HEK293 (cell line): ENCODE measurements around the gene IRX6.
A peak's percentile ranks its signal among the peaks of the same experiment; 100 is the strongest.

Source experiments
- GLI2 ChIP-seq: fragments of 450-650 bp; formaldehyde crosslinking; IDR thresholded peaks from 2 replicates; pipeline ENCODE4; 2017; ENCODE audit warnings: missing biosample characterization, missing genetic modification characterization, low read depth, borderline replicate concordance
- HOXD13 ChIP-seq: sonication (generic); formaldehyde crosslinking; IDR thresholded peaks from 2 replicates; pipeline ENCODE4 v1.8.0; 2022; ENCODE audit warnings: missing genetic modification reagents, borderline replicate concordance
- KLF10 ChIP-seq: fragments of 450-650 bp; IDR thresholded peaks from 2 replicates; pipeline ENCODE4 v1.5.1; 2018; ENCODE audit warnings: missing biosample characterization, mild to moderate bottlenecking, missing genetic modification characterization
- KLF8 ChIP-seq: fragments of 450-650 bp; formaldehyde crosslinking; IDR thresholded peaks from 2 replicates; pipeline ENCODE4 v1.5.1; 2016; ENCODE audit warnings: missing biosample characterization, missing genetic modification characterization
- KLF9 ChIP-seq: fragments of 450-650 bp; formaldehyde crosslinking; IDR thresholded peaks from 2 replicates; pipeline ENCODE4 v1.5.1; 2016; ENCODE audit warnings: missing biosample characterization, missing genetic modification characterization, low read depth
- RBAK ChIP-seq: fragments of 450-650 bp; formaldehyde crosslinking; IDR thresholded peaks from 2 replicates; pipeline ENCODE4 v1.5.1; 2016; ENCODE audit warnings: missing biosample characterization, missing genetic modification characterization
- SCRT2 ChIP-seq: fragments of 450-650 bp; formaldehyde crosslinking; IDR thresholded peaks from 2 replicates; pipeline ENCODE4 v1.5.1; 2016; ENCODE audit warnings: missing biosample characterization, missing genetic modification characterization
- SETDB1 ChIP-seq: IDR thresholded peaks from one replicate; pipeline ENCODE4 v1.6.1; 2017; ENCODE audit warnings: mild to moderate bottlenecking, low read length, moderate library complexity, mixed read lengths; ENCODE audit not compliant: insufficient read length
- SP7 ChIP-seq: fragments of 450-650 bp; formaldehyde crosslinking; IDR thresholded peaks from 2 replicates; pipeline ENCODE4 v1.5.1; 2016; ENCODE audit warnings: missing biosample characterization, missing genetic modification characterization
- TRIM28 ChIP-seq: IDR thresholded peaks from 2 replicates; pipeline ENCODE4 v1.6.1; 2011; ENCODE audit warnings: low read length, control low read depth, borderline replicate concordance
- WT1 ChIP-seq: fragments of 450-650 bp; formaldehyde crosslinking; IDR thresholded peaks from 2 replicates; pipeline ENCODE4 v1.5.1; 2016; ENCODE audit warnings: missing biosample characterization, missing genetic modification characterization
- ZBTB1 ChIP-seq: fragments of 450-650 bp; formaldehyde crosslinking; IDR thresholded peaks from 2 replicates; pipeline ENCODE4 v1.5.1; 2016; ENCODE audit warnings: missing biosample characterization, missing genetic modification characterization
- ZBTB17 ChIP-seq: fragments of 450-650 bp; formaldehyde crosslinking; IDR thresholded peaks from 2 replicates; pipeline ENCODE4 v1.5.1; 2016; ENCODE audit warnings: missing biosample characterization, missing genetic modification characterization
- ZFP69B ChIP-seq: fragments of 450-650 bp; formaldehyde crosslinking; IDR thresholded peaks from 2 replicates; pipeline ENCODE4 v1.5.1; 2016; ENCODE audit warnings: missing biosample characterization, missing genetic modification characterization
- ZNF112 ChIP-seq: fragments of 450-650 bp; formaldehyde crosslinking; IDR thresholded peaks from 2 replicates; pipeline ENCODE4 v1.5.0; 2017; ENCODE audit warnings: missing biosample characterization, missing genetic modification characterization
- ZNF114 ChIP-seq: fragments of 450-650 bp; formaldehyde crosslinking; IDR thresholded peaks from 2 replicates; pipeline ENCODE4 v1.5.0; 2017; ENCODE audit warnings: missing biosample characterization, missing genetic modification characterization
- ZNF121 ChIP-seq: fragments of 450-650 bp; formaldehyde crosslinking; IDR thresholded peaks from 2 replicates; pipeline ENCODE4 v1.5.1; 2016; ENCODE audit warnings: missing biosample characterization, missing genetic modification characterization
- ZNF133 ChIP-seq: fragments of 450-650 bp; formaldehyde crosslinking; IDR thresholded peaks from 2 replicates; pipeline ENCODE4 v1.5.1; 2016; ENCODE audit warnings: missing biosample characterization, missing genetic modification characterization
- ZNF140 ChIP-seq: fragments of 450-650 bp; formaldehyde crosslinking; IDR thresholded peaks from 2 replicates; pipeline ENCODE4 v1.5.1; 2016; ENCODE audit warnings: missing biosample characterization, missing genetic modification characterization
- ZNF184 ChIP-seq: fragments of 450-650 bp; IDR thresholded peaks from 2 replicates; pipeline ENCODE4 v1.5.1; 2018; ENCODE audit warnings: missing biosample characterization, mild to moderate bottlenecking, missing genetic modification characterization
- ZNF202 ChIP-seq: fragments of 450-650 bp; formaldehyde crosslinking; IDR thresholded peaks from 2 replicates; pipeline ENCODE4 v1.5.1; 2016; ENCODE audit warnings: missing biosample characterization, missing genetic modification characterization, borderline replicate concordance
- ZNF223 ChIP-seq: fragments of 450-650 bp; formaldehyde crosslinking; IDR thresholded peaks from 2 replicates; pipeline ENCODE4 v1.5.1; 2016; ENCODE audit warnings: missing biosample characterization, missing genetic modification characterization
- ZNF239 ChIP-seq: fragments of 450-650 bp; formaldehyde crosslinking; IDR thresholded peaks from 2 replicates; pipeline ENCODE4 v1.5.1; 2016; ENCODE audit warnings: missing biosample characterization, missing genetic modification characterization
- ZNF24 ChIP-seq: fragments of 450-650 bp; formaldehyde crosslinking; IDR thresholded peaks from 2 replicates; pipeline ENCODE4 v1.5.1; 2016; ENCODE audit warnings: missing biosample characterization, missing genetic modification characterization
- ZNF274 ChIP-seq, 2 experiments: fragments of 200-500 bp in 1 of 2; fragments of 450-650 bp in 1 of 2; sonication (Bioruptor generic) in 1 of 2; formaldehyde crosslinking in 1 of 2; IDR thresholded peaks; 2 replicates each; pipeline versions ENCODE4 v1.5.1 to v1.6.1; 2014 to 2016; ENCODE audit warnings: borderline replicate concordance in 1 of 2, inconsistent platforms in 1 of 2, low read length in 1 of 2, missing biosample characterization in 1 of 2, missing genetic modification characterization in 1 of 2
- ZNF292 ChIP-seq: fragments of 450-650 bp; formaldehyde crosslinking; IDR thresholded peaks from 2 replicates; pipeline ENCODE4 v1.5.1; 2016; ENCODE audit warnings: low read depth, missing biosample characterization, missing genetic modification characterization, borderline replicate concordance
- ZNF341 ChIP-seq: fragments of 450-650 bp; formaldehyde crosslinking; IDR thresholded peaks from 2 replicates; pipeline ENCODE4; 2016; ENCODE audit warnings: low read depth, missing biosample characterization, missing genetic modification characterization
- ZNF394 ChIP-seq: fragments of 450-650 bp; formaldehyde crosslinking; IDR thresholded peaks from 2 replicates; pipeline ENCODE4 v1.5.1; 2016; ENCODE audit warnings: missing biosample characterization, missing genetic modification characterization, mild to moderate bottlenecking, moderate library complexity, borderline replicate concordance
- ZNF404 ChIP-seq: fragments of 450-650 bp; formaldehyde crosslinking; IDR thresholded peaks from 2 replicates; pipeline ENCODE4 v1.5.1; 2017; ENCODE audit warnings: missing biosample characterization, missing genetic modification characterization
- ZNF513 ChIP-seq: fragments of 450-650 bp; IDR thresholded peaks from 2 replicates; pipeline ENCODE4 v1.5.1; 2018; ENCODE audit warnings: missing biosample characterization, missing genetic modification characterization
- ZNF521 ChIP-seq: fragments of 450-650 bp; formaldehyde crosslinking; IDR thresholded peaks from 2 replicates; pipeline ENCODE4 v1.5.1; 2017; ENCODE audit warnings: missing biosample characterization, mild to moderate bottlenecking, missing genetic modification characterization
- ZNF555 ChIP-seq: fragments of 450-650 bp; formaldehyde crosslinking; conservative IDR thresholded peaks from 2 replicates; pipeline ENCODE4 v1.5.1; 2017; ENCODE audit warnings: missing biosample characterization, mild to moderate bottlenecking, missing genetic modification characterization, inconsistent platforms
- ZNF558 ChIP-seq: fragments of 450-650 bp; formaldehyde crosslinking; IDR thresholded peaks from 2 replicates; pipeline ENCODE4 v1.5.1; 2016; ENCODE audit warnings: missing biosample characterization, missing genetic modification characterization
- ZNF585B ChIP-seq: fragments of 450-650 bp; formaldehyde crosslinking; IDR thresholded peaks from 2 replicates; pipeline ENCODE4 v1.5.1; 2016; ENCODE audit warnings: missing biosample characterization, missing genetic modification characterization
- ZNF596 ChIP-seq: fragments of 450-650 bp; IDR thresholded peaks from 2 replicates; pipeline ENCODE4 v1.5.0; 2018; ENCODE audit warnings: missing biosample characterization, mild to moderate bottlenecking, missing genetic modification characterization, moderate library complexity
- ZNF600 ChIP-seq: fragments of 450-650 bp; formaldehyde crosslinking; IDR thresholded peaks from 2 replicates; pipeline ENCODE4 v1.5.1; 2016; ENCODE audit warnings: missing biosample characterization, missing genetic modification characterization
- ZNF704 ChIP-seq: fragments of 450-650 bp; formaldehyde crosslinking; IDR thresholded peaks from 2 replicates; pipeline ENCODE4 v1.5.1; 2016; ENCODE audit warnings: missing biosample characterization, missing genetic modification characterization
- ZNF791 ChIP-seq: fragments of 450-650 bp; formaldehyde crosslinking; IDR thresholded peaks from 2 replicates; pipeline ENCODE4 v1.5.1; 2016; ENCODE audit warnings: missing biosample characterization, missing genetic modification characterization
- ZSCAN16 ChIP-seq: fragments of 450-650 bp; formaldehyde crosslinking; IDR thresholded peaks from 2 replicates; pipeline ENCODE4 v1.5.1; 2016; ENCODE audit warnings: missing biosample characterization, missing genetic modification characterization
- ZSCAN5A ChIP-seq: fragments of 450-650 bp; formaldehyde crosslinking; IDR thresholded peaks from 2 replicates; pipeline ENCODE4 v1.5.1; 2016; ENCODE audit warnings: missing biosample characterization, missing genetic modification characterization

Gene IRX6

GRCh38 chr16:55297062-55297909 lies 26.7 kb upstream of the IRX6 start (continued):
- TF ChIP-seq ZNF239: no peak
- TF ChIP-seq ZBTB1 (tag by site-specific recombination): no peak
- peak; percentile 95 for TF ChIP-seq TRIM28
- TF ChIP-seq ZNF24 (tag by site-specific recombination): no peak
- TF ChIP-seq KLF10 (tag by site-specific recombination): no peak
- 0 out of 2 replicates have a peak, but pooled peaks have one; percentile 18 for TF ChIP-seq ZBTB17
- no peak for TF ChIP-seq ZSCAN5A
- TF ChIP-seq ZNF202 (tag by site-specific recombination): no peak
- TF ChIP-seq ZNF791 (tag by site-specific recombination): no peak
- TF ChIP-seq ZNF341 (tag by site-specific recombination): peak; percentile 19; the same call in 1 of the 2 replicates
- no peak for TF ChIP-seq ZNF184
- no peak for TF ChIP-seq RBAK (tag by site-specific recombination)
- TF ChIP-seq SP7 (tag by site-specific recombination): no peak
- peak; percentile 49 for TF ChIP-seq ZNF600
- peak; percentile 99 for TF ChIP-seq SETDB1
- TF ChIP-seq ZNF704 (tag by site-specific recombination): no peak
- no peak for TF ChIP-seq ZNF121 (tag by site-specific recombination)
- TF ChIP-seq ZNF596 (tag by site-specific recombination): no peak
- TF ChIP-seq ZNF558: 0 out of 2 replicates have a peak, but pooled peaks have one; percentile 31
- no peak for TF ChIP-seq KLF9
- no peak for TF ChIP-seq ZNF274 (IDR thresholded peaks at IDR 0.05; ENCODE audit: low read length)
- TF ChIP-seq ZNF274 (tag by site-specific recombination; IDR thresholded peaks at IDR 0.05; ENCODE audit: borderline replicate concordance): no peak
- TF ChIP-seq ZNF140 (tag by site-specific recombination): no peak
- TF ChIP-seq ZNF394 (tag by site-specific recombination): no peak
- no peak for TF ChIP-seq ZFP69B (tag by site-specific recombination)
- TF ChIP-seq ZSCAN16 (tag by site-specific recombination): no peak
- no peak for TF ChIP-seq ZNF223 (tag by site-specific recombination)
- no peak for TF ChIP-seq ZNF112
- no peak for TF ChIP-seq ZNF292 (tag by site-specific recombination)
- TF ChIP-seq ZNF404 (tag by site-specific recombination): no peak
- TF ChIP-seq ZNF114 (tag by site-specific recombination): no peak
- TF ChIP-seq ZNF513: peak; percentile 68
- TF ChIP-seq ZNF133 (tag by site-specific recombination): no peak
- TF ChIP-seq WT1 (tag by site-specific recombination): no peak
- no peak for TF ChIP-seq ZNF585B (tag by site-specific recombination)
- TF ChIP-seq GLI2 (tag by site-specific recombination): no peak
- no peak for TF ChIP-seq ZNF521 (tag by site-specific recombination)
- no peak for TF ChIP-seq HOXD13
- peak; percentile 77 for TF ChIP-seq SCRT2 (tag by site-specific recombination)
- TF ChIP-seq ZNF555 (tag by site-specific recombination): no peak
- no peak for TF ChIP-seq KLF8 (tag by site-specific recombination)
